GM06990 (cell line): Measurements from ENCODE around the gene HDAC4.

Source experiments
- DNase-seq: peaks from one replicate; pipeline ENCODE4 v3.0.0-alpha.2; 2011; ENCODE audit not compliant: insufficient read length; ENCODE audit errors: extremely low read depth
- H3K27me3 ChIP-seq: replicated peaks from 2 replicates; pipeline ENCODE4 v1.6.0; 2011; ENCODE audit warnings: low read length; ENCODE audit not compliant: control insufficient read depth, insufficient read depth
- H3K36me3 ChIP-seq: 2 replicates; pipeline ENCODE4 v1.5.1; 2011; ENCODE audit warnings: low read length; ENCODE audit not compliant: control insufficient read depth, insufficient read depth
- H3K4me3 ChIP-seq: replicated peaks from 2 replicates; pipeline ENCODE4 v1.5.1; 2011; ENCODE audit warnings: low read depth, mild to moderate bottlenecking, control low read depth, low read length
- TF ChIP-seq, protein P1 (sequence below): IDR thresholded peaks from 2 replicates; pipeline ENCODE4 v1.5.1; 2011; ENCODE audit warnings: low read length, control low read depth, mild to moderate bottlenecking, inconsistent platforms; ENCODE audit not compliant: insufficient read depth, poor library complexity, severe bottlenecking

HDAC4 gene

DNA sequence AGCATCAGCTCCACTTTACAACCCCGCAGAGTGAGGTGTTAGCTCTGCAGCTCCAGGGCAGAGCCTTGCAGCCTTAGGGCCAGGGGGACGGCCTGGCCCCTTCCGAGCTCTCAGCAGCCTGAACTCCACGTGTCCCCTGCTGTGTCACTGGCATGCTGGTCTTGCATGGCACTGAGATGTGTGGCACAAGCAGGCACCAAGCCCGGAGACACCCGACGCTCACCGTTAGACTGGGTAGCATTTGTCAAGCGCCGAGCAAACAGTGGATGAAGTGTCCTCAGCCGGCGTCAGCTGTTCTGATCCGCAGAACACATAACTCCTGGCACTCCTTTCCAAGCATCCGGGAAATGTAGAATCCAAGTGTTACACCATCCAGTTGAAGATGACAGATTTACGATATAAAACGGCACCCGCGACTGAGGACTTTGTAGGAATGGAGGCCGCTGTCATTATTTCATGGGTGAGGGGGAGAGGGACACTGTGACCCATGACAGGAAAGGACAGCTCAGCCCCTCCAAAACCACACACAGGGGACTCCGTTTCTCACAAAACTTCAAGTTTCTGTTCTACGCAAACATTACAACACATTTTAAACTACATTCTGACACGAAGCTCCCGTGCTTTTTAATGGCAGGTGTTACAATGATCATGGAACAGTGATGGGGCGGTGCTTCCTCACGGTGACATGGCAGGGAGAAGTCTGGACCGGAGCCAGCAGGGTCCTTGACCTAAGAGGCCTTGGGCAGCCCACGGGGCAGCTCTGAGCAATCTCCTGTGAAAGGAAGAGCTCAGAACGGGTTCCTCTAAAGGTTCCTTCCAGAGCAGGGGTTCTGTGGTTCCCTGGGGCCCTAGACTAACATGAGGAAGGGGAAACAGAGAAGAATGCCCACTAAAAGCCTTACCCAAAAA, 89.4 kb downstream of the HDAC4 start:
- H3K36me3 ChIP-seq = no peaks in the 10 kb centered on the region
- TF ChIP-seq, protein P1, sequence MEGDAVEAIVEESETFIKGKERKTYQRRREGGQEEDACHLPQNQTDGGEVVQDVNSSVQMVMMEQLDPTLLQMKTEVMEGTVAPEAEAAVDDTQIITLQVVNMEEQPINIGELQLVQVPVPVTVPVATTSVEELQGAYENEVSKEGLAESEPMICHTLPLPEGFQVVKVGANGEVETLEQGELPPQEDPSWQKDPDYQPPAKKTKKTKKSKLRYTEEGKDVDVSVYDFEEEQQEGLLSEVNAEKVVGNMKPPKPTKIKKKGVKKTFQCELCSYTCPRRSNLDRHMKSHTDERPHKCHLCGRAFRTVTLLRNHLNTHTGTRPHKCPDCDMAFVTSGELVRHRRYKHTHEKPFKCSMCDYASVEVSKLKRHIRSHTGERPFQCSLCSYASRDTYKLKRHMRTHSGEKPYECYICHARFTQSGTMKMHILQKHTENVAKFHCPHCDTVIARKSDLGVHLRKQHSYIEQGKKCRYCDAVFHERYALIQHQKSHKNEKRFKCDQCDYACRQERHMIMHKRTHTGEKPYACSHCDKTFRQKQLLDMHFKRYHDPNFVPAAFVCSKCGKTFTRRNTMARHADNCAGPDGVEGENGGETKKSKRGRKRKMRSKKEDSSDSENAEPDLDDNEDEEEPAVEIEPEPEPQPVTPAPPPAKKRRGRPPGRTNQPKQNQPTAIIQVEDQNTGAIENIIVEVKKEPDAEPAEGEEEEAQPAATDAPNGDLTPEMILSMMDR = no peak
- no peaks in the 10 kb centered on the region for H3K27me3 ChIP-seq
- DNase-seq = no peak
- no peak overlapping the region for H3K4me3 ChIP-seq

GRCh38 chr2:239310401-239311061, 90.3 kb downstream of the HDAC4 start:
- H3K36me3 ChIP-seq = no peaks in the 10 kb centered on the region
- H3K27me3 ChIP-seq = no peaks in the 10 kb centered on the region
- no peak overlapping the region for H3K4me3 ChIP-seq
- TF ChIP-seq, protein P1 = no peak
- DNase-seq = no peak

DNA sequence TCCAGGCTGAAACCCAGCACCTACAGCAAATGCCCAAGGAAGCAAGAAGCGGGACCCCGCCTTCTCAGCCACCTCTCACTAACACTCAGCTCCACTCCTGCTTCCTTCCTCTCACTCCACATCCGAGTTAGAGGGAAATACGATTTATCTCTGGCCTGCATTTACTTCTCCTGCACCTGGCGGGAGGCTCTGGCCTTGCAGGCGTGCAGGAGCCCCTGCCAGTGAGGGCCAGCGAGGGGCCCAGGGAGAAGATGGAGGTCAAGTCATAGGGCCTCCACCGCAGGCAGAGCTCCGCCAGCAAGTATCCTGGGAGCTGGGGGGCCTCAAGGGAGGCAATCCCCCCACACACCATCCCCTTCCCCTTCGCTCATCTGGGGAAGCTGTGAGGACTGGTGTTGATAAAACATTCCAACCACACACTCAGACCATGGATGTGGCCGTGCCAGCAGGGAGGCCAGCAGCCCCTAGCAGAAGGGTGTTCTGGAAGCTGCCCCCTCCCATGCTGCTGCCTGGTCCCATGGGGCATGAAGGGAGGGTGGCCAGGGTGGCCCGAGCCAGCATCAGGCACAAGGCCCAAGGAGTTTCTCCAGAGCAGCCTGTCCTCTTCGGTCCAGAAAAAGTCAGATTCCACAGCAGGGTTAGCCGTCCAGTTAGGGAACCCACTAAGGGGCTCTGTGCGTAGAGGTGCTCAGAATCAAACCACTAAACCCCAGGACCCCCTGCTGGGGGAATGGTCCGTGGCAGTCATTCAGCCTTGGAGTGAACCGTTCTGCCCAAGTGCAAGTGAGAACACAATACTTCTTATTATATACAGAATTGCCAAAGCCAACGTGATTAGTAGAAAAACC, 91.2 kb downstream of the HDAC4 start:
- no peak for DNase-seq
- TF ChIP-seq, protein P1 = no peak
- Histone ChIP-seq H3K36me3 (no peaks in the 10 kb centered on the region), H3K27me3 (no peaks in the 10 kb centered on the region), H3K4me3 (no peak overlapping the region)

GRCh38 chr2:239308661-239309397, 92.0 kb downstream of the HDAC4 start:
- DNase-seq = no peak
- no peak overlapping the region for H3K4me3 ChIP-seq
- no peaks in the 10 kb centered on the region for H3K27me3 ChIP-seq
- H3K36me3 ChIP-seq = no peaks in the 10 kb centered on the region
- TF ChIP-seq, protein P1 = no peak

DNA sequence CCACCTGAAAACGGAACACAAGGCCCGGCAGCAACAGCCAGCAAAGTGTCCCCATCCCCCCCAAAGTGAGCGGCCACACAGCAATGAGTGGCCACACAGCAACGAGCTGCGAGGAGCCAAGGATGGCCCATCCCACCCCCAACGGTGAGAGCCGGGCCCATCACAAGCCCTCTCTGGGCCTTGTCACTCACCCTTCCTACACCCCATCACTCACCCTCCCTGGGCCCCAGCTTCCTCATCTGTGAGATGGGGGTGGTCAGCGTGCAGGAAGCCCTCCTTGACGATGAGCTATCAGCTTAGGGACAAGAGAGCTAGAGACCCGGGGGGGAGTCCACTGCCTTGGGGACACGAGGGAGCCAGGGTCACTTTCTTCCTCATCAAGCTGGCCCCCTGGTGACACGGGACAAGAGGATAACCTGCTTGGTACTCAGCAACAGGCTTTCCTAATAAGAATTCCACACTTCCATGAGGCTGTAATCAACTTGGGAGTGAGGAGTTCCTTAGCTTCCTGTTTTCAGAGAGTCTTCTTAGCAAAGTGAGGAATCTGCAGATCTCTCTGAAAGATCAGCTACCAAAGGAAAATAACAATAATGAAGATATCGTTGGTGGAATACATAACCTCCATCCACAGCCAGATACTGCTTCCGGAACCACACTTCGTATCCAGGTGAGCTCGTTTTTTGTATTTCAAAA, 92.8 kb downstream of the HDAC4 start:
- no peak for DNase-seq
- H3K4me3 ChIP-seq = no peak overlapping the region
- H3K36me3 ChIP-seq = no peaks in the 10 kb centered on the region
- H3K27me3 ChIP-seq = no peaks in the 10 kb centered on the region
- TF ChIP-seq, protein P1 = no peak
